ENCODE data around the gene DRP2.

The DRP2 gene

DNA sequence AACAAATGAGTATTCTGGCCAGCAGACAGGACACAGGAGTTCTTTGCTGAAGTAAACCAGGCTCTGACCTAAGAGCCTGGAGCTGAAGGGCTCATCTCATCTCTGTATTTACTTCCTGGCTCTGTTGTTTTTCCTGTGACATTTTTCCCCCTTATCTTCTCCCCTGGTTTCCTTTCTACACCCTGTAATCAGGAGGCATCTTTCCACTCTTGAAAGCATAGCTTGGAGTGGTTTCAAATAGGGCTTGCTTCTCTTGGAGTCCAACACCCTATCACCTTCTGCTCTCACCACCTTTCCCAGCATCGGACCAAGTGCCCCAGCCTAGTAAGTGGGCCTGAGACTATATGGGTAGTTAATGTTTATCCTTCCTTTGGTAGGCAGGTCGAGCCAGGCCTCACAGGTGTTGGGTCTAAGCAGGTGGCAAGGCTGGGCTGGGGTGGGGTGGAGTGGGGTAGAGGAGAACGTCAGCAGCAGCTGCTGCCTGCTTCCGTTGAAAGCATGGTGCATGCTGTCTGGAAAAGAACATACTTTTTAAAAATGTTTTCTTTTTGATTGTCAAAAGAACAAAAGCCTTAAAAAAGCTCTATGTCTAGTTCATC, 1.2 kb downstream of the DRP2 start:
- TF ChIP-seq, protein P1, sequence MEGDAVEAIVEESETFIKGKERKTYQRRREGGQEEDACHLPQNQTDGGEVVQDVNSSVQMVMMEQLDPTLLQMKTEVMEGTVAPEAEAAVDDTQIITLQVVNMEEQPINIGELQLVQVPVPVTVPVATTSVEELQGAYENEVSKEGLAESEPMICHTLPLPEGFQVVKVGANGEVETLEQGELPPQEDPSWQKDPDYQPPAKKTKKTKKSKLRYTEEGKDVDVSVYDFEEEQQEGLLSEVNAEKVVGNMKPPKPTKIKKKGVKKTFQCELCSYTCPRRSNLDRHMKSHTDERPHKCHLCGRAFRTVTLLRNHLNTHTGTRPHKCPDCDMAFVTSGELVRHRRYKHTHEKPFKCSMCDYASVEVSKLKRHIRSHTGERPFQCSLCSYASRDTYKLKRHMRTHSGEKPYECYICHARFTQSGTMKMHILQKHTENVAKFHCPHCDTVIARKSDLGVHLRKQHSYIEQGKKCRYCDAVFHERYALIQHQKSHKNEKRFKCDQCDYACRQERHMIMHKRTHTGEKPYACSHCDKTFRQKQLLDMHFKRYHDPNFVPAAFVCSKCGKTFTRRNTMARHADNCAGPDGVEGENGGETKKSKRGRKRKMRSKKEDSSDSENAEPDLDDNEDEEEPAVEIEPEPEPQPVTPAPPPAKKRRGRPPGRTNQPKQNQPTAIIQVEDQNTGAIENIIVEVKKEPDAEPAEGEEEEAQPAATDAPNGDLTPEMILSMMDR (IDR thresholded peaks at IDR 0.05; ENCODE audit: low read depth, low read length) = no peak

DNA sequence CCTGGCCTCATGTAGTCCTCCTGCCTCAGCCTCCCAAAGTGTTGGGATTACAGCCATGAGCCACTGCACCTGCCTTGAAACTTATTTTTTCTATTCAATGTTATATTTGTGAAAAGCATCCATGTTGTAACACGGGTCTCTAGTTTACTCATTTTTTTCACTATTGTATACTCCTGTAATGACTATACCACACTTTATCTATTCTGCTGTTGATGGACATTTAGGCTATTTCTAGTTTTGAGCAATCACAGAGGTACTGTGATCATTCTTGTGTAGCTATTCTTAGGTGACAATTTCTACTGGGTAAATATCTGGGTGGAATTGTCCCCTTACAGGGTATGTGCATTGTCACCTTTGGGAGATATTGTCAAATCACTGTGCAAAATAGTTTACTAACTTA, 3.6 kb downstream of the DRP2 start:
- no peak overlapping the region for H3K4me3 ChIP-seq (ENCODE audit: low read depth, low read length)
- TF ChIP-seq, protein P1 (IDR thresholded peaks at IDR 0.05; ENCODE audit: low read depth, low read length) = no peak

More for the DNA sequence above, 1.2 kb downstream of the DRP2 start:
- H3K4me3 ChIP-seq (ENCODE audit: low read depth, low read length) = peak overlapping the region; percentile 50

DNA sequence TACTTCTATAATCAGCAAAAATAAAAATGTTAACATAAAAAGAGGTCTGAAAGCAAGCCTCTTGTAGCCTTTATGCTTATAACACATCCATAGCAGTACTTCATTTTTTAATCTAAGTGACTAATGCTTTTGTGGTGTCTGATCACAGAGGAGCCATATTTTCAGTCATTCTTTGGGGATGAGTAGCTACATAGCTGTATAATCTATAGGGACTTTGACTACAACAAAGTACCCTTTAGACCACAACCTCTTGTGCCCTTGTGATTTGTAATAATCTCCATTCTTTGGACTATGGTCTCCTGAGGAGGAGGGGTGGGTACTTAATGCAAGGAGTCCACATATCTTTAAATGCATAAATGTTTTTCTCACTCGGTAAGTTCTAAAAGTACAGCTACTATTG, 9.6 kb downstream of the DRP2 start:
- no peak overlapping the region for H3K4me3 ChIP-seq (ENCODE audit: low read depth, low read length)
- TF ChIP-seq, protein P1 (IDR thresholded peaks at IDR 0.05; ENCODE audit: low read depth, low read length) = no peak

DNA sequence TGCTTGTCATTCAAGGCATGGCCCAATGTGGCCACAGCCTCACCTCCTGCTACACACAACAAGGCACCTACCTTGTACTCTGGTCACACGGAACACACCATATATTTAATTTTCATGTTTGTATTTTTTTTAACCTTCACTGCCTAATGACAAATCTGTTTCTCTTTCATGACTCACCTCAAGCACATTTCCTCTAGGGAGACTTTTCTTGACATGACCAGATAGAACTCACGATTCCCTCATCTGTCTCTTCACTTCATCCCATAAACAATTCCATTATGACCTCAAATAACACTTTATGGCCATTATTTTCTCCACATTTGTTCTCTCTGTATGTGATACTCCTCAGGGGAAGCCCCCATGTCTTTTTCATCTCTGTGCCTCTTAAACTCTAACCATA, 11.1 kb downstream of the DRP2 start:
- TF ChIP-seq, protein P1 (IDR thresholded peaks at IDR 0.05; ENCODE audit: low read depth, low read length) = no peak
- H3K4me3 ChIP-seq (ENCODE audit: low read depth, low read length) = no peak overlapping the region

DNA sequence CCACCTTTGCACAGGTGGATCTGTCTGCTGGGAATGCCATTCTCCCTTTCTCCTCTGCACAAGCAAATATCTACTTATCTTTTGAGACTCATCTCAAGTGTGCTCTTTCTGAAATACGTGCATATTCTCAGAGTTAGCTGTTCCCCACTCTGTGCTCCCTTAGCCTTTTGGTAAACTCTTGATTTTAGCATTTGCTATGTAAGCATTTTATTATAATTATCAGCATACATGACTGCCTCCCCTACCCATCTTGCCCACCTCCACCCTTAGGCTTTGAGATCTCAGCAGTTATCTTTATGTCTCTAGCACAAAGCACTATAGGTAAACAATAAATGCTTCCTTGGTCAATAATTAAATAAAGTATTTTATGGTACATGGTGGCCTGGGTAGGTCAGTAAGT, 11.5 kb downstream of the DRP2 start:
- H3K4me3 ChIP-seq (ENCODE audit: low read depth, low read length) = no peak overlapping the region
- TF ChIP-seq, protein P1 (IDR thresholded peaks at IDR 0.05; ENCODE audit: low read depth, low read length) = no peak

DNA sequence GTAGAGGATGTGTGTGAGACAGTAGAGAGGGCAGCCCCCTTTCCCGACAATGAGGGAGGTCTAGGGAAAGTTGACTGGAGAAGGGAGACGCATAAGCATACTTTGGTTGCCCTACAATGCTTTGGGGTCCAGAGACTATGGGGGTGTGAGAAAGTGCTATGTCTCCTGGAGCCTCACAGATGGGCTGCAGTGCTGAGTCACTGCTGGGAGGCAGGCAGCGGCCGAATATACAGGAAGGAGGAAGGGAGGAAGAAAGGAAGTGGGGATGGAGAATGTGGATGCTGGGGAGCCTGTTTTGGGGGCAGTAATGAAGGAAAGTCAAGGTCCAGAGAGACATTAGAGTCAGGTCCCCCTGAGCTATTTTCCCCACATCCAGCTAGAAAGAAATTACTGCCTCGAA, 12.7 kb downstream of the DRP2 start:
- no peak overlapping the region for H3K4me3 ChIP-seq (ENCODE audit: low read depth, low read length)
- TF ChIP-seq, protein P1 (IDR thresholded peaks at IDR 0.05; ENCODE audit: low read depth, low read length) = no peak

DNA sequence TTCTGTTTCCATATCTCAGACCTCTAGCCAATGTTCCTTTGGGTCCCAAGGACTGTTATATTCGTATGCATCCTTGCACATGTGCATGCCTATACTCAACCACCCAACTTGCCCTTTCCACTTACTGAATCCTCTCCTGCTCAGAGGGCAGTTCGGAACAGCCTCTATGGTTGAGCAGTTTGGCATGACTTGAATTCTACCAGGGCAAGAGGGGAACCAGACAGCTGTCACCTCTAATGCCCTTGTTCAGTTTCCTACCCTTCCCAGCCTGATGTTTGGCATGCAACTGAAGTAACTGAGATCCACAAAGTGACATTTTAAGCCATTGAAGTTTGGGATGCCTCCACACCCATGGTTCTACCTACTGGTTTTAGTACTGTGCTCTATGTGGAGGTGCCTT, 17.5 kb downstream of the DRP2 start:
- H3K4me3 ChIP-seq (ENCODE audit: low read depth, low read length) = no peak overlapping the region
- TF ChIP-seq, protein P1 (IDR thresholded peaks at IDR 0.05; ENCODE audit: low read depth, low read length) = no peak
